K562 (cell line): Measurements from ENCODE around the gene BCAN. TPM values are rescaled to one million over a fixed set of nuclear protein-coding genes. Genes with fewer than 3 reads are reported as not detected.

Experiments
- ARID2 ChIP-seq: fragments of 450-650 bp; IDR thresholded peaks from 2 replicates; pipeline ENCODE4 v1.6.1; 2017; ENCODE audit warnings: antibody characterized with exemption, mild to moderate bottlenecking
- BRD9 ChIP-seq: fragments of 450-650 bp; IDR thresholded peaks from 2 replicates; pipeline ENCODE4 v1.6.1; 2018; ENCODE audit warnings: low read depth; ENCODE audit not compliant: partially characterized antibody
- HDGF ChIP-seq: fragments of 450-650 bp; IDR thresholded peaks from 2 replicates; pipeline ENCODE4 v1.6.1; 2016
- HMG20A ChIP-seq: fragments of 450-650 bp; formaldehyde crosslinking; conservative IDR thresholded peaks from 2 replicates; pipeline ENCODE4 v1.4.0; 2020; ENCODE audit warnings: mild to moderate bottlenecking, mixed read lengths
- KAT7 ChIP-seq: sonication (generic); formaldehyde crosslinking; IDR thresholded peaks from 2 replicates; pipeline ENCODE4 v1.8.0; 2022; ENCODE audit warnings: missing genetic modification reagents, mild to moderate bottlenecking, borderline replicate concordance
- MBD2 ChIP-seq: sonication (generic); IDR thresholded peaks from 2 replicates; pipeline ENCODE4 v1.6.1; 2016; ENCODE audit warnings: low read depth, borderline replicate concordance
- POLR2B ChIP-seq: fragments of 450-650 bp; IDR thresholded peaks from 2 replicates; pipeline ENCODE4 v1.6.1; 2018; ENCODE audit warnings: low read depth; ENCODE audit not compliant: partially characterized antibody
- TOE1 ChIP-seq, 2 experiments: fragments of 450-650 bp in 1 of 2; sonication (generic) in 1 of 2; formaldehyde crosslinking in 1 of 2; IDR thresholded peaks; 2 replicates each; pipeline versions ENCODE4 v1.7.1 to v1.8.0; 2016 to 2022; ENCODE audit warnings: borderline replicate concordance in 2 of 2, mild to moderate bottlenecking in 2 of 2, antibody characterized with exemption in 1 of 2, inconsistent platforms in 1 of 2, low read depth in 1 of 2, missing genetic modification reagents in 1 of 2, moderate library complexity in 1 of 2
- U2AF1 ChIP-seq: fragments of 200-400 bp; formaldehyde crosslinking; optimal IDR thresholded peaks from 2 replicates; pipeline ENCODE3; 2017; ENCODE audit warnings: mild to moderate bottlenecking, low read depth, low read length, moderate library complexity
- WHSC1 ChIP-seq: IDR thresholded peaks from one replicate; pipeline ENCODE4 v1.6.1; 2012; ENCODE audit warnings: low read length, control low read depth, inconsistent platforms
- ZNF253 ChIP-seq: fragments of 250-450 bp; sonication (Bioruptor Pico); conservative IDR thresholded peaks from 2 replicates; pipeline ENCODE4 v1.6.1; 2021; ENCODE audit warnings: mild to moderate bottlenecking
- ZNF436 ChIP-seq: fragments of 250-450, 450-650 bp; sonication (Bioruptor Pico); formaldehyde crosslinking; IDR thresholded peaks from 2 replicates; pipeline ENCODE4 v1.7.0; 2020; ENCODE audit warnings: mild to moderate bottlenecking
- polyA plus RNA-seq, 8 experiments: library from polyadenylated mRNA; depleted of rRNA in 4 of 8; stranded (reverse) in 5 of 8; unstranded in 3 of 8; fragments of >200 nt; fragmentation: Nextera tagmentation in 2 of 8; fragmentation: Illumina TruSeq in 1 of 8; extraction: Ambion mirVana in 2 of 8; extraction: Trizol in 1 of 8; gene quantifications; 2 replicates each; pipeline versions ENCODE4 v1.2.1 to v1.2.3, GENCODE V29; 2011 to 2014; ENCODE audit warnings: inconsistent platforms in 1 of 8, missing spikeins in 1 of 8
- total RNA-seq, 7 experiments: library from RNA; depleted of rRNA in 6 of 7; stranded (reverse); fragments of >200 nt in 6 of 7; fragmentation: Illumina TruSeq in 2 of 7; extraction: Trizol in 2 of 7; gene quantifications; 2 replicates each; pipeline versions ENCODE4 v1.2.1 to v1.2.3, GENCODE V29; 2011 to 2021; ENCODE audit warnings: low replicate concordance in 1 of 7
- TF ChIP-seq, protein P1 (sequence below): fragments of 450-650 bp; formaldehyde crosslinking; IDR thresholded peaks from 2 replicates; pipeline ENCODE4 v1.4.0; 2020; ENCODE audit warnings: mild to moderate bottlenecking, moderate library complexity
- TF ChIP-seq, protein P2 (sequence below): sonication (generic); formaldehyde crosslinking; IDR thresholded peaks from 2 replicates; pipeline ENCODE4 v1.8.1; 2022; ENCODE audit warnings: missing genetic modification reagents
- TF ChIP-seq, protein P3 (sequence below): fragments of 450-650 bp; IDR thresholded peaks from 2 replicates; pipeline ENCODE4 v1.6.1; 2017; ENCODE audit warnings: antibody characterized with exemption, mild to moderate bottlenecking
- TF ChIP-seq, protein P4 (sequence below): fragments of 250-450 bp; sonication (Bioruptor Pico); IDR thresholded peaks from 2 replicates; pipeline ENCODE4 v1.4.0; 2020; ENCODE audit warnings: mild to moderate bottlenecking, moderate library complexity
- TF ChIP-seq, protein P5 (sequence below): sonication (generic); formaldehyde crosslinking; IDR thresholded peaks from 2 replicates; pipeline ENCODE4 v1.5.0; 2020; ENCODE audit warnings: missing genetic modification reagents

Gene BCAN
- total and polyA plus RNA-seq, 9 of the 15 experiments (the other 6 are each of a cell fraction or from before 2014, with no cell fraction given), result 0.04 to 0.33 (median 0.14) TPM; not detected in 5

DNA sequence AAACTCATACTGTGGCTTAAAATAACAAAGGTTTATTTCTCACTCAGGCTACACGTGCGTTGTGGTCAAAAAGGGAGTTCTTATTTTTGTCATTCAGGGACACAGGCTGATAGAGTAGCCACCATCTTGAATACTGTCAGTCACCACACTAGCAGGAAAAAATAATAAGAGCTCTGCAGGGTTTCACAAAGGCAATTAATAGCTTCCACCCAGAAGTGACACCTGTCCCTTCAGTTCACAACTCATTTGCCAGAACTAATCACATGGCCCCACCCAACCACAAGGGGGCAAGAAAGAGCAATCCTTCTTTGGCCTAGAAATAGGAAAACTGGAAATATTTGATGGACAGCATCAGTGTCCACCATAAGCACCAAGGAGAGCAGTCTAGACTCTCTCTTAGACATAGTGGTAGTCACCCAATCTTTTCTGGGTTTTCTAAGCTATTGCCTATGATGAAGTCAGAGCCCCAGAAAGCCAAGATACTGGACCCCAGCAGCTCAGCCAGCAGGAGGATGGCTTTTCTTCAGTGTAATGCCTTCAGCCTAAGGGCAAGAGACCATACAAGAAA lies 14.5 kb upstream of the BCAN start (continued):
- no peak for TF ChIP-seq BRD9
- TF ChIP-seq U2AF1, result no peak
- TF ChIP-seq HDGF, result no peak
- peak; percentile 79 for TF ChIP-seq ARID2
- TF ChIP-seq POLR2B, result no peak
- TF ChIP-seq, protein P1, sequence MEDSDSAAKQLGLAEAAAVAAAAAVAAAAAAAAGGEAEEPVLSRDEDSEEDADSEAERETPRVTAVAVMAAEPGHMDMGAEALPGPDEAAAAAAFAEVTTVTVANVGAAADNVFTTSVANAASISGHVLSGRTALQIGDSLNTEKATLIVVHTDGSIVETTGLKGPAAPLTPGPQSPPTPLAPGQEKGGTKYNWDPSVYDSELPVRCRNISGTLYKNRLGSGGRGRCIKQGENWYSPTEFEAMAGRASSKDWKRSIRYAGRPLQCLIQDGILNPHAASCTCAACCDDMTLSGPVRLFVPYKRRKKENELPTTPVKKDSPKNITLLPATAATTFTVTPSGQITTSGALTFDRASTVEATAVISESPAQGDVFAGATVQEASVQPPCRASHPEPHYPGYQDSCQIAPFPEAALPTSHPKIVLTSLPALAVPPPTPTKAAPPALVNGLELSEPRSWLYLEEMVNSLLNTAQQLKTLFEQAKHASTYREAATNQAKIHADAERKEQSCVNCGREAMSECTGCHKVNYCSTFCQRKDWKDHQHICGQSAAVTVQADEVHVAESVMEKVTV (CRISPR knock-in tag), result peak; percentile 17; the same call in 1 of the 2 replicates
- TF ChIP-seq ZNF436 (CRISPR knock-in tag), result no peak
- no peak for TF ChIP-seq WHSC1
- no peak for TF ChIP-seq MBD2
- TF ChIP-seq, protein P2, sequence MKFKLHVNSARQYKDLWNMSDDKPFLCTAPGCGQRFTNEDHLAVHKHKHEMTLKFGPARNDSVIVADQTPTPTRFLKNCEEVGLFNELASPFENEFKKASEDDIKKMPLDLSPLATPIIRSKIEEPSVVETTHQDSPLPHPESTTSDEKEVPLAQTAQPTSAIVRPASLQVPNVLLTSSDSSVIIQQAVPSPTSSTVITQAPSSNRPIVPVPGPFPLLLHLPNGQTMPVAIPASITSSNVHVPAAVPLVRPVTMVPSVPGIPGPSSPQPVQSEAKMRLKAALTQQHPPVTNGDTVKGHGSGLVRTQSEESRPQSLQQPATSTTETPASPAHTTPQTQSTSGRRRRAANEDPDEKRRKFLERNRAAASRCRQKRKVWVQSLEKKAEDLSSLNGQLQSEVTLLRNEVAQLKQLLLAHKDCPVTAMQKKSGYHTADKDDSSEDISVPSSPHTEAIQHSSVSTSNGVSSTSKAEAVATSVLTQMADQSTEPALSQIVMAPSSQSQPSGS (CRISPR knock-in tag), result no peak
- TF ChIP-seq, protein P3, sequence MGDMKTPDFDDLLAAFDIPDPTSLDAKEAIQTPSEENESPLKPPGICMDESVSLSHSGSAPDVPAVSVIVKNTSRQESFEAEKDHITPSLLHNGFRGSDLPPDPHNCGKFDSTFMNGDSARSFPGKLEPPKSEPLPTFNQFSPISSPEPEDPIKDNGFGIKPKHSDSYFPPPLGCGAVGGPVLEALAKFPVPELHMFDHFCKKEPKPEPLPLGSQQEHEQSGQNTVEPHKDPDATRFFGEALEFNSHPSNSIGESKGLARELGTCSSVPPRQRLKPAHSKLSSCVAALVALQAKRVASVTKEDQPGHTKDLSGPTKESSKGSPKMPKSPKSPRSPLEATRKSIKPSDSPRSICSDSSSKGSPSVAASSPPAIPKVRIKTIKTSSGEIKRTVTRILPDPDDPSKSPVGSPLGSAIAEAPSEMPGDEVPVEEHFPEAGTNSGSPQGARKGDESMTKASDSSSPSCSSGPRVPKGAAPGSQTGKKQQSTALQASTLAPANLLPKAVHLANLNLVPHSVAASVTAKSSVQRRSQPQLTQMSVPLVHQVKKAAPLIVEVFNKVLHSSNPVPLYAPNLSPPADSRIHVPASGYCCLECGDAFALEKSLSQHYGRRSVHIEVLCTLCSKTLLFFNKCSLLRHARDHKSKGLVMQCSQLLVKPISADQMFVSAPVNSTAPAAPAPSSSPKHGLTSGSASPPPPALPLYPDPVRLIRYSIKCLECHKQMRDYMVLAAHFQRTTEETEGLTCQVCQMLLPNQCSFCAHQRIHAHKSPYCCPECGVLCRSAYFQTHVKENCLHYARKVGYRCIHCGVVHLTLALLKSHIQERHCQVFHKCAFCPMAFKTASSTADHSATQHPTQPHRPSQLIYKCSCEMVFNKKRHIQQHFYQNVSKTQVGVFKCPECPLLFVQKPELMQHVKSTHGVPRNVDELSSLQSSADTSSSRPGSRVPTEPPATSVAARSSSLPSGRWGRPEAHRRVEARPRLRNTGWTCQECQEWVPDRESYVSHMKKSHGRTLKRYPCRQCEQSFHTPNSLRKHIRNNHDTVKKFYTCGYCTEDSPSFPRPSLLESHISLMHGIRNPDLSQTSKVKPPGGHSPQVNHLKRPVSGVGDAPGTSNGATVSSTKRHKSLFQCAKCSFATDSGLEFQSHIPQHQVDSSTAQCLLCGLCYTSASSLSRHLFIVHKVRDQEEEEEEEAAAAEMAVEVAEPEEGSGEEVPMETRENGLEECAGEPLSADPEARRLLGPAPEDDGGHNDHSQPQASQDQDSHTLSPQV, result no peak
- TF ChIP-seq ZNF253 (CRISPR knock-in tag), result no peak
- no peak for TF ChIP-seq HMG20A (CRISPR knock-in tag)
- TF ChIP-seq, protein P4, sequence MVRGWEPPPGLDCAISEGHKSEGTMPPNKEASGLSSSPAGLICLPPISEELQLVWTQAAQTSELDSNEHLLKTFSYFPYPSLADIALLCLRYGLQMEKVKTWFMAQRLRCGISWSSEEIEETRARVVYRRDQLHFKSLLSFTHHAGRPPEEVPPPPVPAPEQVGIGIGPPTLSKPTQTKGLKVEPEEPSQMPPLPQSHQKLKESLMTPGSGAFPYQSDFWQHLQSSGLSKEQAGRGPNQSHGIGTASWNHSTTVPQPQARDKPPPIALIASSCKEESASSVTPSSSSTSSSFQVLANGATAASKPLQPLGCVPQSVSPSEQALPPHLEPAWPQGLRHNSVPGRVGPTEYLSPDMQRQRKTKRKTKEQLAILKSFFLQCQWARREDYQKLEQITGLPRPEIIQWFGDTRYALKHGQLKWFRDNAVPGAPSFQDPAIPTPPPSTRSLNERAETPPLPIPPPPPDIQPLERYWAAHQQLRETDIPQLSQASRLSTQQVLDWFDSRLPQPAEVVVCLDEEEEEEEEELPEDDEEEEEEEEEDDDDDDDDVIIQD (CRISPR knock-in tag), result no peak
- no peak for TF ChIP-seq TOE1 (IDR thresholded peaks at IDR 0.05; ENCODE audit: borderline replicate concordance)
- no peak for TF ChIP-seq TOE1 (CRISPR knock-in tag; IDR thresholded peaks at IDR 0.05; ENCODE audit: borderline replicate concordance, low read depth)
- no peak for TF ChIP-seq KAT7 (CRISPR knock-in tag)
- TF ChIP-seq, protein P5, sequence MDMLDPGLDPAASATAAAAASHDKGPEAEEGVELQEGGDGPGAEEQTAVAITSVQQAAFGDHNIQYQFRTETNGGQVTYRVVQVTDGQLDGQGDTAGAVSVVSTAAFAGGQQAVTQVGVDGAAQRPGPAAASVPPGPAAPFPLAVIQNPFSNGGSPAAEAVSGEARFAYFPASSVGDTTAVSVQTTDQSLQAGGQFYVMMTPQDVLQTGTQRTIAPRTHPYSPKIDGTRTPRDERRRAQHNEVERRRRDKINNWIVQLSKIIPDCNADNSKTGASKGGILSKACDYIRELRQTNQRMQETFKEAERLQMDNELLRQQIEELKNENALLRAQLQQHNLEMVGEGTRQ (CRISPR knock-in tag), result peak; percentile 42
